NCI-H1105 treated with DMSO at 0.1 percent for 48 hours (cell line): ENCODE data around the gene ERO1B.

Experiments used
- DNase-seq: peaks from one replicate; lab custom pipeline; 2025; lab: John Stamatoyannopoulos, UW

The ERO1B gene

GRCh38 chr1:236181059-236181458 lies 100.7 kb downstream of the ERO1B start:
- no peak for DNase-seq

- DNase-seq: no peak
These were observed 102.1 kb downstream of the ERO1B start for GRCh38 chr1:236179634-236180033.

- no peak for DNase-seq
These were observed 105.1 kb downstream of the ERO1B start for GRCh38 chr1:236176337-236177336.

- DNase-seq: no peak
These were observed 106.0 kb downstream of the ERO1B start for GRCh38 chr1:236175642-236176336.

GRCh38 chr1:236173174-236173767 lies 108.5 kb downstream of the ERO1B start:
- DNase-seq: no peak

GRCh38 chr1:236172041-236172579 lies 109.6 kb downstream of the ERO1B start:
- DNase-seq: no peak

GRCh38 chr1:236168716-236169429 lies 112.9 kb downstream of the ERO1B start:
- no peak for DNase-seq

GRCh38 chr1:236167578-236167977 lies 114.2 kb downstream of the ERO1B start:
- DNase-seq: no peak

- DNase-seq: no peak
These were observed 114.6 kb downstream of the ERO1B start for GRCh38 chr1:236167154-236167553.

- no peak for DNase-seq
These were observed 115.7 kb downstream of the ERO1B start for GRCh38 chr1:236166041-236166440.
